HCT116 (cell line): Measurements from ENCODE around the gene ZNF143. TPM values are rescaled to one million over a fixed set of nuclear protein-coding genes. Genes with fewer than 3 reads are reported as not detected.

Experiments used
- ATAC-seq: fragments of 200-7000 bp; cut with Tn5 transposase; 2 replicates; pipeline ENCODE4 v1.9.1; 2020; ENCODE audit warnings: mild to moderate bottlenecking, moderate library complexity
- BruUV-seq: library from RNA; stranded (reverse); fragments of 400-500 nt; replicated peaks from 2 replicates; lab custom pipeline; 2021; lab: Mats Ljungman, UMichigan
- CTCF ChIA-PET: fragments of 300-600 bp; sonication (Branson Sonifier 250); formaldehyde crosslinking; loops from one replicate; lab custom pipeline; 2021; ENCODE audit warnings: antibody characterized with exemption; lab: Charles Lee
- POLR2A ChIA-PET: fragments of 300-600, 350-600 bp; sonication (Branson Sonifier 250); formaldehyde crosslinking; loops from one replicate; lab custom pipeline; 2021; ENCODE audit warnings: antibody characterized with exemption; lab: Charles Lee
- RAD21 ChIA-PET, 2 experiments: fragments of 300-600 bp; sonication (Branson Sonifier 250); formaldehyde crosslinking; loops; one replicate each; lab custom pipeline; 2023; ENCODE audit warnings: low total read pairs in 2 of 2; ENCODE audit not compliant: uncharacterized antibody in 2 of 2, unreplicated experiment in 2 of 2, low non-redundant PET in 1 of 2; lab: Charles Lee
- DNase-seq: peaks from one replicate; pipeline ENCODE4 v3.0.0-alpha.2; 2010; ENCODE audit warnings: low read depth, low spot score
- H2AFZ ChIP-seq: fragments of 200-600 bp; shearing (Covaris generic), sonication (generic); 2 replicates; pipeline ENCODE4 v1.6.1; 2017; ENCODE audit warnings: low read depth, mixed run types, mixed read lengths, antibody characterized with exemption, low read length; ENCODE audit not compliant: poor library complexity, severe bottlenecking
- H3K27ac ChIP-seq: 2 replicates; pipeline ENCODE4 v1.5.1; 2012; ENCODE audit warnings: low read depth, low read length
- H3K27me3 ChIP-seq: fragments of 200-600 bp; sonication (generic); 2 replicates; pipeline ENCODE4 v1.6.1; 2016; ENCODE audit warnings: mixed run types, low read length, mixed read lengths; ENCODE audit not compliant: insufficient read depth
- H3K36me3 ChIP-seq, 2 experiments: fragments of 200-500 bp in 1 of 2; fragments of 200-600 bp in 1 of 2; sonication (Bioruptor generic) in 1 of 2; sonication (generic) in 1 of 2; 2 replicates each; pipeline versions ENCODE4 v1.5.1 to v1.6.1; 2014 to 2016; ENCODE audit warnings: low read length in 2 of 2, inconsistent platforms in 1 of 2, mixed read lengths in 1 of 2, mixed run types in 1 of 2; ENCODE audit not compliant: insufficient read depth in 2 of 2, control insufficient read depth in 1 of 2
- H3K4me1 ChIP-seq, 2 experiments: fragments of 200-600 bp in 1 of 2; sonication (generic) in 1 of 2; 2 replicates each; pipeline versions ENCODE4 v1.5.1 to v1.6.1; 2012 to 2017; ENCODE audit warnings: low read length in 2 of 2, inconsistent platforms in 1 of 2, mild to moderate bottlenecking in 1 of 2, mixed read lengths in 1 of 2, mixed run types in 1 of 2, moderate library complexity in 1 of 2; ENCODE audit not compliant: insufficient read depth in 2 of 2, control insufficient read depth in 1 of 2
- H3K4me2 ChIP-seq: fragments of 200-600 bp; sonication (generic); 2 replicates; pipeline ENCODE4 v1.6.1; 2017; ENCODE audit warnings: mixed run types, low read length, mixed read lengths
- H3K4me3 ChIP-seq, 2 experiments: fragments of 200-600 bp in 1 of 2; sonication (generic) in 1 of 2; replicated peaks in 1 of 2; 2 replicates each; pipeline ENCODE4 v1.5.1; 2011 to 2016; ENCODE audit warnings: low read length in 2 of 2, control low read depth in 1 of 2, low read depth in 1 of 2, mild to moderate bottlenecking in 1 of 2, mixed read lengths in 1 of 2, mixed run types in 1 of 2
- H3K79me2 ChIP-seq: fragments of 200-600 bp; sonication (generic); 2 replicates; pipeline ENCODE4 v1.6.1; 2017; ENCODE audit warnings: mild to moderate bottlenecking, mixed run types, low read length, moderate library complexity, mixed read lengths; ENCODE audit not compliant: insufficient read depth
- H3K9ac ChIP-seq: fragments of 200-600 bp; sonication (generic); 2 replicates; pipeline ENCODE4 v1.6.1; 2016; ENCODE audit warnings: low read length, mixed read lengths
- H3K9me2 ChIP-seq: fragments of 200-600 bp; sonication (generic), shearing (Covaris generic); 2 replicates; pipeline ENCODE4 v1.6.1; 2017; ENCODE audit warnings: mixed run types, mild to moderate bottlenecking, moderate library complexity; ENCODE audit not compliant: insufficient read depth
- H3K9me3 ChIP-seq, 2 experiments: fragments of 200-500 bp in 1 of 2; fragments of 200-600 bp in 1 of 2; sonication (Bioruptor generic) in 1 of 2; sonication (generic) in 1 of 2; 2 replicates each; pipeline ENCODE4 v1.6.1; 2014 to 2017; ENCODE audit warnings: low read length in 2 of 2, mixed read lengths in 2 of 2, inconsistent platforms in 1 of 2, low read depth in 1 of 2, mild to moderate bottlenecking in 1 of 2, mixed run types in 1 of 2, moderate library complexity in 1 of 2; ENCODE audit not compliant: control insufficient read depth in 1 of 2, insufficient read depth in 1 of 2
- H4K20me1 ChIP-seq: fragments of 200-600 bp; sonication (generic), shearing (Covaris generic); 2 replicates; pipeline ENCODE4 v1.6.1; 2017; ENCODE audit warnings: mixed run types, mild to moderate bottlenecking, moderate library complexity; ENCODE audit not compliant: insufficient read depth
- ATF3 ChIP-seq: IDR thresholded peaks from 2 replicates; pipeline ENCODE4 v1.6.1; 2012
- CBX3 ChIP-seq: IDR thresholded peaks from 2 replicates; pipeline ENCODE4 v1.6.1; 2012; ENCODE audit warnings: low read depth
- CEBPB ChIP-seq: IDR thresholded peaks from 2 replicates; pipeline ENCODE4 v1.6.1; 2012; ENCODE audit warnings: low read depth
- CTCF ChIP-seq, 3 experiments: fragments of 200-600 bp in 1 of 3; sonication (generic) in 1 of 3; IDR thresholded peaks in 2 of 3; conservative IDR thresholded peaks in 1 of 3; 2 replicates each; pipeline ENCODE4 v1.5.1; 2012 to 2017; ENCODE audit warnings: low read depth in 2 of 3, low read length in 2 of 3, antibody characterized with exemption in 1 of 3, borderline replicate concordance in 1 of 3, control low read depth in 1 of 3, mild to moderate bottlenecking in 1 of 3, mixed read lengths in 1 of 3, mixed run types in 1 of 3, moderate library complexity in 1 of 3; ENCODE audit not compliant: insufficient read depth in 1 of 3
- EGR1 ChIP-seq: IDR thresholded peaks from 2 replicates; pipeline ENCODE4 v1.6.1; 2012; ENCODE audit warnings: low read depth
- ELF1 ChIP-seq: IDR thresholded peaks from 2 replicates; pipeline ENCODE4 v1.6.1; 2012; ENCODE audit warnings: low read depth, borderline replicate concordance
- EZH2 ChIP-seq: fragments of 200-600 bp; sonication (generic); IDR thresholded peaks from 2 replicates; pipeline ENCODE4 v1.6.1; 2017; ENCODE audit warnings: antibody characterized with exemption, mixed run types
- EZH2phosphoT487 ChIP-seq: fragments of 200-600 bp; IDR thresholded peaks from 2 replicates; pipeline ENCODE4 v1.6.1; 2018; ENCODE audit warnings: antibody characterized with exemption, borderline replicate concordance
- FOSL1 ChIP-seq: IDR thresholded peaks from 2 replicates; pipeline ENCODE4 v1.6.1; 2012; ENCODE audit warnings: low read depth
- JUND ChIP-seq: IDR thresholded peaks from 2 replicates; pipeline ENCODE4 v1.6.1; 2012
- MAX ChIP-seq: IDR thresholded peaks from 2 replicates; pipeline ENCODE4 v1.6.1; 2012
- POLR2A ChIP-seq: IDR thresholded peaks from 2 replicates; pipeline ENCODE4 v1.7.0; 2011; ENCODE audit warnings: borderline replicate concordance; ENCODE audit not compliant: insufficient read depth, insufficient read length; ENCODE audit errors: extremely low read depth
- RAD21 ChIP-seq: IDR thresholded peaks from 2 replicates; pipeline ENCODE4 v1.6.1; 2012; ENCODE audit warnings: low read depth, mild to moderate bottlenecking
- SIN3A ChIP-seq: IDR thresholded peaks from 2 replicates; pipeline ENCODE4 v1.6.1; 2012; ENCODE audit warnings: low read depth
- SP1 ChIP-seq: IDR thresholded peaks from 2 replicates; pipeline ENCODE4 v1.6.1; 2012; ENCODE audit warnings: low read depth
- SRF ChIP-seq: IDR thresholded peaks from 2 replicates; pipeline ENCODE4 v1.6.1; 2012; ENCODE audit warnings: low read depth
- TCF7L2 ChIP-seq: IDR thresholded peaks from 2 replicates; pipeline ENCODE4 v1.7.0; 2011; ENCODE audit warnings: borderline replicate concordance, inconsistent platforms; ENCODE audit not compliant: insufficient read depth, insufficient read length; ENCODE audit errors: extremely low read depth
- YY1 ChIP-seq: IDR thresholded peaks from 2 replicates; pipeline ENCODE4 v1.6.1; 2011; ENCODE audit warnings: low read length, low read depth, moderate library complexity, mild to moderate bottlenecking; ENCODE audit not compliant: insufficient replicate concordance; ENCODE audit errors: extremely low read depth
- ZFX ChIP-seq: fragments of 450-650 bp; IDR thresholded peaks from 2 replicates; pipeline ENCODE4 v1.6.1; 2017
- ZNF274 ChIP-seq: fragments of 200-500 bp; sonication (Bioruptor generic); IDR thresholded peaks from 2 replicates; pipeline ENCODE4 v1.6.1; 2014; ENCODE audit warnings: mild to moderate bottlenecking, low read depth, low read length, inconsistent platforms
- intact Hi-C: fragments of 100-400 bp; cut with micrococcal nuclease; formaldehyde crosslinking; loops from 2 replicates; pipeline ENCODE4 v1.10.0; 2022
- total RNA-seq: library from RNA; stranded (reverse); gene quantifications from one replicate; pipeline ENCODE4 v1.2.1, GENCODE V29; 2021; ENCODE audit not compliant: unreplicated experiment

Gene ZNF143
- total RNA-seq, 1 experiment from 2014 or later = 27.5 TPM

GRCh38 chr11:9533058-9533457, 72.2 kb downstream of the ZNF143 start:
- H3K4me1 ChIP-seq = peaks cover 21 to 25% of the 10 kb centered on the region in 2 experiments; a peak in 3 of 4 replicates
- no peak overlapping the region for H3K4me2 ChIP-seq
- no peak overlapping the region for H2AFZ ChIP-seq
- DNase-seq = no peak
- H3K36me3 ChIP-seq = no peaks in the 10 kb centered on the region
- H4K20me1 ChIP-seq = no peaks in the 10 kb centered on the region
- ChIA-PET CTCF (no interaction called here), RAD21 (no interaction called here), POLR2A (no interaction called here)
- intact Hi-C loops = no loop called here
- no peaks in the 10 kb centered on the region for H3K79me2 ChIP-seq
- TF ChIP-seq CEBPB (no peak), SRF (no peak), FOSL1 (no peak), EZH2 (no peak), SP1 (no peak), EZH2phosphoT487 (no peak), CBX3 (no peak), POLR2A (no peak)
- H3K9me3 ChIP-seq = no peaks in the 10 kb centered on the region
- no peak overlapping the region for H3K4me3 ChIP-seq
- H3K27me3 ChIP-seq = no peaks in the 10 kb centered on the region
- no peak for ATAC-seq
- H3K9ac ChIP-seq = no peak overlapping the region
- no TSS peak for BruUV-seq
- H3K9me2 ChIP-seq = no peaks in the 10 kb centered on the region
- no peak overlapping the region for H3K27ac ChIP-seq

GRCh38 chr11:9533736-9534473, 73.1 kb downstream of the ZNF143 start:
- no peak for DNase-seq
- CTCF ChIA-PET = interaction anchor here (1.0 to 2.3 kb wide), 4 partner anchors 28 to 214 kb away, joined by 3 to 25 read pairs (median 12); partner anchors contain the start of gene WEE1
- Histone ChIP-seq H3K36me3 (no peaks in the 10 kb centered on the region), H3K9me3 (no peaks in the 10 kb centered on the region), H2AFZ (no peak overlapping the region), H3K79me2 (no peaks in the 10 kb centered on the region), H3K27ac (no peak overlapping the region), H3K27me3 (no peaks in the 10 kb centered on the region), H3K4me2 (no peak overlapping the region), H3K4me1 (peaks cover 17 to 21% of the 10 kb centered on the region in 2 experiments; a peak in 3 of 4 replicates), H4K20me1 (no peaks in the 10 kb centered on the region), H3K9me2 (no peaks in the 10 kb centered on the region), H3K9ac (no peak overlapping the region), H3K4me3 (no peak overlapping the region)
- intact Hi-C loops = loop anchor here (2.0 kb wide), 1 partner anchor 215 kb away; no protein-coding TSS in a partner anchor
- RAD21 ChIA-PET = no interaction called here
- no TSS peak for BruUV-seq
- ATAC-seq = no peak
- POLR2A ChIA-PET = no interaction called here
- TF ChIP-seq EZH2 (no peak), JUND (no peak), SIN3A (no peak), EGR1 (no peak), MAX (no peak), TCF7L2 (no peak), ATF3 (no peak), CTCF (IDR thresholded peaks at IDR 0.05 in 2 of 3, conservative IDR thresholded peaks at IDR 0.05 in 1 of 3; ENCODE audit: borderline replicate concordance in 1 of 3, insufficient read depth in 1 of 3, low read depth in 2 of 3, low read length in 2 of 3) (no peak), CBX3 (no peak), ELF1 (no peak), FOSL1 (no peak), YY1 (no peak), ZFX (no peak), ZNF274 (no peak), RAD21 (no peak)
